OCI-LY3 (cell line): ENCODE data around the gene MCM5.
"Not testable (repeated sequence)": the region's sequence is repeated elsewhere in the genome, so short reads cannot be mapped to it uniquely, and the experiment has no call there.

ENCODE experiments used
- H2AFZ ChIP-seq: fragments of 200-600, 300-600 bp; shearing (Covaris generic); 2 replicates; pipeline ENCODE4 v1.6.0; 2014; ENCODE audit warnings: antibody characterized with exemption, low read depth, low read length
- H3K27ac ChIP-seq: fragments of 200-600, 300-600 bp; sonication (generic); 2 replicates; pipeline ENCODE4 v1.5.1; 2014; ENCODE audit warnings: mild to moderate bottlenecking, low read length, moderate library complexity, mixed read lengths
- H3K27me3 ChIP-seq: fragments of 200-600, 300-600 bp; sonication (generic); 2 replicates; pipeline ENCODE4 v1.6.1; 2014; ENCODE audit warnings: low read depth, low read length, mixed read lengths
- H3K36me3 ChIP-seq: fragments of 200-600, 300-600 bp; sonication (generic); replicated peaks from 2 replicates; pipeline ENCODE3; 2014; ENCODE audit warnings: low read depth, low read length, mixed read lengths
- H3K4me1 ChIP-seq: fragments of 300-600, 200-600 bp; sonication (generic); 2 replicates; pipeline ENCODE4 v1.6.1; 2014; ENCODE audit warnings: low read length, mixed read lengths
- H3K4me2 ChIP-seq: fragments of 200-600, 300-600 bp; sonication (generic); 2 replicates; pipeline ENCODE4 v1.6.1; 2014; ENCODE audit warnings: low read length, mixed read lengths
- H3K4me3 ChIP-seq: fragments of 300-600, 200-600 bp; sonication (generic); 2 replicates; pipeline ENCODE4 v1.5.1; 2014; ENCODE audit warnings: antibody characterized with exemption, mild to moderate bottlenecking, low read length, moderate library complexity
- H3K79me2 ChIP-seq: fragments of 300-600, 200-600 bp; shearing (Covaris generic); 2 replicates; pipeline ENCODE4 v1.6.1; 2014; ENCODE audit warnings: mild to moderate bottlenecking, low read length, mixed read lengths
- H3K9ac ChIP-seq: fragments of 300-600, 200-600 bp; shearing (Covaris generic); 2 replicates; pipeline ENCODE4 v1.6.0; 2014; ENCODE audit warnings: mild to moderate bottlenecking, low read length, moderate library complexity
- H3K9me3 ChIP-seq: fragments of 200-600, 300-600 bp; shearing (Covaris generic); 2 replicates; pipeline ENCODE4 v1.6.1; 2014; ENCODE audit warnings: low read length, mixed read lengths; ENCODE audit not compliant: insufficient read depth
- H4K20me1 ChIP-seq: fragments of 200-600, 300-600 bp; sonication (generic); 2 replicates; pipeline ENCODE4 v1.6.1; 2016; ENCODE audit warnings: low read length, mixed read lengths; ENCODE audit not compliant: insufficient read depth
- EZH2phosphoT487 ChIP-seq: fragments of 200-600 bp; shearing (Covaris generic); IDR thresholded peaks from 2 replicates; pipeline ENCODE4 v1.6.1; 2018; ENCODE audit warnings: antibody characterized with exemption, mixed run types, low read depth
- TF ChIP-seq, protein P1 (sequence below): fragments of 200-600, 300-600 bp; sonication (generic); IDR thresholded peaks from 2 replicates; pipeline ENCODE4 v1.5.1; 2014; ENCODE audit warnings: antibody characterized with exemption, low read length, low read depth

Gene MCM5

DNA sequence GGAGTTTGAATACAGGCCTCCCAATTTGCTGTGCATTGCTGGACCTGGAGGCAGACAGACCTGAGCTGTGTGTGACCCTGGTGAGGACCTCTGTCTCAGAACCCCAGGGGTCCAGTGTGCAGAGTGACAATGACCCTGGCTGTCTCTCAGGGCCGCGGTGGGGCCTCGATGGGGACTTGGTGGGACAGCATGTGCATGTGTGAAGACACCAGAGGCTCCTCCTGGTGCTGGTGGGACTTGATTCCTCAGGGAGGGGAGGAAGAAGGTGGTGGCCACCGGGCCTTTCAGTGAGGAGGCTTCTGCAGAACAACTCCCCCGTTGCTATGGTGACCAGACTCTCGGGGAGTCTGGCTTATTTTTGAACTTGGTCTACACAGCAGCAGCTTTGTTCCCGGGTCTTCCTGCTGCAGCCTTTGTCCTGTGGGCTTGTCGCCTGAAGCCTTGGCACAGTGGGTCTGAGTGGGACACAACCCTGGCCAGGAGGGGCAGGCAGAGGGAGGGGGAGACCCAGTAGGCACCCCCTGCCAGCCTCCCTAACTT, 35.3 kb downstream of the MCM5 start:
- TF ChIP-seq, protein P1, sequence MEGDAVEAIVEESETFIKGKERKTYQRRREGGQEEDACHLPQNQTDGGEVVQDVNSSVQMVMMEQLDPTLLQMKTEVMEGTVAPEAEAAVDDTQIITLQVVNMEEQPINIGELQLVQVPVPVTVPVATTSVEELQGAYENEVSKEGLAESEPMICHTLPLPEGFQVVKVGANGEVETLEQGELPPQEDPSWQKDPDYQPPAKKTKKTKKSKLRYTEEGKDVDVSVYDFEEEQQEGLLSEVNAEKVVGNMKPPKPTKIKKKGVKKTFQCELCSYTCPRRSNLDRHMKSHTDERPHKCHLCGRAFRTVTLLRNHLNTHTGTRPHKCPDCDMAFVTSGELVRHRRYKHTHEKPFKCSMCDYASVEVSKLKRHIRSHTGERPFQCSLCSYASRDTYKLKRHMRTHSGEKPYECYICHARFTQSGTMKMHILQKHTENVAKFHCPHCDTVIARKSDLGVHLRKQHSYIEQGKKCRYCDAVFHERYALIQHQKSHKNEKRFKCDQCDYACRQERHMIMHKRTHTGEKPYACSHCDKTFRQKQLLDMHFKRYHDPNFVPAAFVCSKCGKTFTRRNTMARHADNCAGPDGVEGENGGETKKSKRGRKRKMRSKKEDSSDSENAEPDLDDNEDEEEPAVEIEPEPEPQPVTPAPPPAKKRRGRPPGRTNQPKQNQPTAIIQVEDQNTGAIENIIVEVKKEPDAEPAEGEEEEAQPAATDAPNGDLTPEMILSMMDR, result no peak
- no peak for TF ChIP-seq EZH2phosphoT487
- Histone ChIP-seq H3K79me2 (peaks cover 9% of the 10 kb centered on the region; the same call in 1 of the 2 replicates), H3K4me3 (no peak overlapping the region), H3K27me3 (no peaks in the 10 kb centered on the region), H2AFZ (no peak overlapping the region), H3K4me1 (no peaks in the 10 kb centered on the region), H3K36me3 (peaks cover 67% of the 10 kb centered on the region), H3K9me3 (no peaks in the 10 kb centered on the region), H3K27ac (no peak overlapping the region), H4K20me1 (peaks cover 60% of the 10 kb centered on the region), H3K9ac (no peak overlapping the region), H3K4me2 (no peak overlapping the region)

DNA sequence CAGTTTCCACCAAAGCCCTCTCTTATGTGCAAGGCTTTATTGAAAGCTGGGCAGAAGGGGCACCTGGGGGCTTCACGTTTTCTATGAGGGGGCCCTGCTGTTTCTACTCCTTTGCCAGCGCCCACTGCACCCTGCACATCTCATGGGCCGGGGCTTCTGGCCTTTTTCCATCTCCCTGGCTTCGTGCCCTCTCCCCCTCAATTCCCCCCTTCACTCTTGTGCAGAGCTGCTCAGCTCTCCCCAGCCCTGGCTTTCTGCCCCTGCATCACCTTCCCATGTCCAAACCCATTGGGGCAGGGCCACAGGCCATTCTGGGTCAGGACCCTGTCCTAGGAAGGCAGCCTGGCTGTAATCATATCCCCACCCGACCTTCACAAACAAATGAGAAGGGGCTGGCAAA, 36.5 kb downstream of the MCM5 start:
- TF ChIP-seq, protein P1, result no peak
- no peak for TF ChIP-seq EZH2phosphoT487
- peaks cover 2% of the 10 kb centered on the region; the same call in 1 of the 2 replicates for H3K79me2 ChIP-seq
- no peak overlapping the region for H3K4me2 ChIP-seq
- H3K36me3 ChIP-seq, result peaks cover 61% of the 10 kb centered on the region
- H3K9me3 ChIP-seq, result no peaks in the 10 kb centered on the region
- H3K27me3 ChIP-seq, result no peaks in the 10 kb centered on the region
- no peak overlapping the region for H3K27ac ChIP-seq
- H2AFZ ChIP-seq, result no peak overlapping the region
- H3K4me1 ChIP-seq, result no peaks in the 10 kb centered on the region
- H3K9ac ChIP-seq, result no peak overlapping the region
- no peak overlapping the region for H3K4me3 ChIP-seq
- peaks cover 60% of the 10 kb centered on the region for H4K20me1 ChIP-seq

DNA sequence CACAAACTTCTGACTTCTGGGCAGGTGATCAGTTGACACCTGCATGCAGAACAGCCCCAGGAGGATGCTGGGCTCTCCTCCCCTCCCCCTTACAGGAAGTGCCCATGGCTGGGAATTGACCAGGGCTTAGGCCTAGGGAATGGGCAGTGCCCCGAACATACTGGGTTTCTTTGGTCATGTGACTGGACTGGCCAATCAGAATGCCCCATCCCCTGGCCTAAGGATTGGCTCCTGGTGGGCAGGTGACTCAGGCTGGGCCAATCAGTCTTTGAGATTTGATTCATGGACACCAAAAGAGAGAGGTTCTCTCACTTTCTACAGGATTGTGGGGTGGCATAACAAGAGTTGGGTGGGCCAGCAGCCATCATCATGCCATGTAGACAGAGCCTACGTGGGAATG, 37.1 kb downstream of the MCM5 start:
- Histone ChIP-seq H3K4me2 (no peak overlapping the region), H3K4me1 (no peaks in the 10 kb centered on the region), H3K4me3 (no peak overlapping the region), H2AFZ (no peak overlapping the region), H3K9me3 (no peaks in the 10 kb centered on the region), H4K20me1 (peaks cover 61% of the 10 kb centered on the region), H3K36me3 (peaks cover 57% of the 10 kb centered on the region), H3K79me2 (no peaks in the 10 kb centered on the region), H3K27me3 (no peaks in the 10 kb centered on the region), H3K9ac (no peak overlapping the region), H3K27ac (no peak overlapping the region)
- TF ChIP-seq EZH2phosphoT487, result no peak
- TF ChIP-seq, protein P1, result no peak

DNA sequence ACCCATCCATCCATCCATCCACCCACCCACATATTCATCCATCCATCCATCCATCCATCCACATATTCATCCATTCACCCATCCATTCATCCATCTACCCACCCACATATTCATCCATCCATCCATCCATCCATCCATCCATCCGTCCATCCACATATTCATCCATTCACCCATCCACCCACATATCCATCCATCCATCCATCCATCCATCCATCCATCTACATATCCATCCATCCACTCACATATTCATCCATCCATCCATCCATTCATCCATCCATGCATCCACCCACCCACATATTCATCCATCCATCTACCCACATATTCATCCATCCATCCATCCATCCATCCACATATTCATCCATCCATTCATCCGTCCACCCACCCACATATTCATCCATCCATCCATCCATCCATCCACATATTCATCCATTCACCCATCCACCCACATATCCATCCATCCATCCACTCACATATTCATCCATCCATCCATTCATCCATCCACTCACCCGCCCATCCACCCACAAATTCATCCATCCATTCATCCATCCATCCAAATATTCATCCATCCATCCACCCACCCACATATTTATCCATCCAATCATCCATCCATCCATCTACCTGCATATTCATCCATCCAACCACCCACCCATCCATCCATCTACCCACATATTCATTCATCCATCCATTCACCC, 38.9 kb downstream of the MCM5 start:
- H3K4me2 ChIP-seq, H3K9ac ChIP-seq, H3K79me2 ChIP-seq, H3K4me3 ChIP-seq, H3K9me3 ChIP-seq, H3K4me1 ChIP-seq, H3K27ac ChIP-seq, H3K27me3 ChIP-seq, H2AFZ ChIP-seq: not testable (repeated sequence)
- Histone ChIP-seq H4K20me1 (peaks cover 62% of the 10 kb centered on the region), H3K36me3 (peaks cover 45% of the 10 kb centered on the region)
